ENCODE data around the gene S100PBP. TPM values are rescaled to one million over a fixed set of nuclear protein-coding genes. Genes with fewer than 3 reads are reported as not detected.
A peak's percentile ranks its signal among the peaks of the same experiment; 100 is the strongest.
"Not testable (repeated sequence)": the region's sequence is repeated elsewhere in the genome, so short reads cannot be mapped to it uniquely, and the experiment has no call there.

The S100PBP gene
- total RNA-seq, 1 experiment from 2014 or later: 30.3 TPM

DNA sequence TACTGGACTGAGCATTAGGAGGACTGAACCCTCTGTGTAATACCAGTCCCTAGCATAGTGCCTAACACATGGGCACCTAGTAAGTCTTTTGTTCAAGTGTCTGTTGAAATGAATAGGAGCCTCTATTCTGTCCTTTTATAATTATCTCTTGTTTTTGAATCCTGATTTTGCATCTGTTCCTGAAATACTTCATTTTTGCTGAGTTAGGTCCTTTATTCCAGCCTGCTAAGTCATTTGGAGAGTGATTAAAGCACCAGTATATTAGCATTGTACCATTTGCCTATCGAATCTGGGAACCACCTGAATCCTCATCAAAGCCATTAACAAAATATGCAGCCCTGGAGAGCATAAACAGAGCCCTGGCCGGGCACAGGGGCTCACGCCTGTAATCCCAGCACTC lies 32.6 kb upstream of the S100PBP start:
- no peak for DNase-seq (ENCODE audit: low read depth)

DNA sequence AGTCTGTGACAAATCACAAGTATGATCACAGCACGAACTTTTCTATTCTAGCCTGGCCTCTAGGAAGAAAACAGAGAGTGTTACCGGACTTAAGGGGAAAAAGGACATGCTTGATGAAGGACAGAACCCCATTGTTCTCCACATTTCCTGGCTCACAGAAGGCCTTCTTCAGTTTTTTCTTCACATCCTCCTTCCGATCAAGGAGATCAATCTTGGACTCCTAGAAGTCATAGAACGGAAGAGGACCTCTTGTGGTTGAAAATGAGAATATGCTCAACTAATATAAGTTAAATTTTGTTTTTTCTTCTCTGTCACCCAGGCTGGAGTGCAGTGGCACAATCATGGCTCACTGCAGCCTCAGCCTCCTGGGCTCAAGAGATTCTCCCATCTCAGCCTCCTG lies 30.6 kb upstream of the S100PBP start:
- DNase-seq (ENCODE audit: low read depth): no peak

DNA sequence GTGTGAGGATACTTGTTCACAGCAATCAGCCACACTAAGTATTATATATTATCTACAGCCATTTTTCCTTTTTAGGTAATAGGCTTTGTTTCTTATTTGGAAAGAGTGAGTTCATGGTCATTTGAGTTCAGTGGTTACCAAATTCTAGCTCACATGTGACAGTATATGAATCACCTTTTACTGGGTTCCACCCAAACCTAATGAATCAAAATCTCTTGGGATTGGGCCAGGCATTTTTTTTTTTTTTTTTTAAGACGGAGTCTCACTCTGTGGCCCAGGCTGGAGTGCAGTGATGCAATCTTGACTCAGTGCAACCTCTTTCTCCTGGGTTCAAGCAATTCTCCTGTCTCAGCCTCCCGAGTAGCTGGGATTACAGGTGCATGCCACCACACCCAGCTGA lies 28.1 kb upstream of the S100PBP start:
- DNase-seq (ENCODE audit: low read depth): peak; percentile 92

DNA sequence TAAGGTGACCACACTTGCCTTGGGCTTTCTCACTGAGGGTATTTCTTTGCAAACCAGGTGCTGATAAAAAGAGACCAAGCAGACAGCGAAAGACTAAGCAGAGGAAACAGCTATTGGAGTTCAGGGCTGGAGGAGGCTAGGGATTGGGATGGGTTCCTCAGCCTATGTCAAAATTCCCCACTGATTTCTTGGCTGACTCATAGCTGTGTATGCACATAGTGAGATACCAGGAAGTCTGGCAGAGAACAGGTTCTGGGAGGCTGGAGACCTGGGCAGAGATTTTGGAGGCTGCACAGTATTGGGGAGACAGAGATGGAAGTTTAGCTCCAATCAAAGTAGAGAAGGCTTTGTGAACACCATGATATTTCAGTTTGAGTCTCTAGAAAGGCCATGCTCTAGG lies 25.6 kb upstream of the S100PBP start:
- DNase-seq (ENCODE audit: low read depth): peak; percentile 63

DNA sequence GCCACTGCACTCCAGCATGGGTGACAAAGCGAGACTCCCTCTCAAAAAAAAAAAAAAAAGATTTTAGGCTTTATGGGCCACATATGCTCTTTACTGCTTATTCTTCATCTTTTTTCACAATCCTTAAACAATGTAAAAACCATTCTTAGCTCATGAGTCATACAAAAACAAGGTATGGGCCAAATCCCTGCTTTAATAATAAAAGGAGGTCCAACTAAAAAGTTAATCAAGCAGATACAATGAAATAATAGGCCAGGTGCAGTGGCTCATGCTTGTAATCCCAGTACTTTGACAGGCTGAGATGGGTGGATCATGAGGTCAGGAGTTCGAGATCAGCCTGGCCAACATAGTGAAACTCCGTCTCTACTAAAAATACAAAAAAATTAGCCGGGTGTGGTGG lies 21.7 kb upstream of the S100PBP start:
- DNase-seq (ENCODE audit: low read depth): peak; percentile 71

DNA sequence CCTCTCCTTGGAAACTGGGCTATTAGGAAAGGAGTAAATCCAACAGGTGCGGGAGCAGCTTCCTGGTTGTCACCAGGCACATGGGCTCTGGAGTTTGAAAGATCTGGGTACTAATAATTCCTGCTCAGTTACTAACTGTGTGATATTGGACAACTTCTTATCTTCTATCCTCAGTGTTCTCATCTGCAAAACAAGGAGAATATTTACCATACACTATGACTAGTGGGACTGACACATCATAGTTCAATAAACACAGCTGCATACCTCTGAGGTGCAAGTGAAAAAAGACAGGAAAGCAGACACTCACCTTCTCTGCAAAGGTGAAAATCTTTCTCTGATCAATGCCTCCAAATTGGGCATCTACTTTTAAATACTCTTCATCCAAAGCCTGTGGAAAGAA lies 20.0 kb upstream of the S100PBP start:
- DNase-seq (ENCODE audit: low read depth): peak; percentile 47

DNA sequence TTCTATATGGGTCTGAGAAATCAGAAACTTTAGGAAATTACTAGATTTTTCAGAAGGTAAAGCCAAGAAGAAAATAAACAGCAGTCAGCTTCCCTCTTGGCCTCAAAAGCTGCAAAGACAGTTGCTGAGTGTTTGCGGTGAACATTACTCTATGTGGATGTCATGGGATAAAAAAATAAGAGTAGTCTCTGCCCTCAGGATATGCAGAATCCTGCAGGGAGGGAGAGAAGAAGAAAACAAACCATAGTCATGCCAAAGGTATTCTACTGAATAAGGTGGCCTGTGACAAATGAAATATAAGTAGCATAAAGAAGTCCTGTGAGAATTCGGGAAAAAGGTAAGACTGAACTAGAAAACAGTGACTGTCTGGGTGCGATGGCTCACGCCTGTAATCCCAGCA lies 19.3 kb upstream of the S100PBP start:
- DNase-seq (ENCODE audit: low read depth): peak; percentile 99

DNA sequence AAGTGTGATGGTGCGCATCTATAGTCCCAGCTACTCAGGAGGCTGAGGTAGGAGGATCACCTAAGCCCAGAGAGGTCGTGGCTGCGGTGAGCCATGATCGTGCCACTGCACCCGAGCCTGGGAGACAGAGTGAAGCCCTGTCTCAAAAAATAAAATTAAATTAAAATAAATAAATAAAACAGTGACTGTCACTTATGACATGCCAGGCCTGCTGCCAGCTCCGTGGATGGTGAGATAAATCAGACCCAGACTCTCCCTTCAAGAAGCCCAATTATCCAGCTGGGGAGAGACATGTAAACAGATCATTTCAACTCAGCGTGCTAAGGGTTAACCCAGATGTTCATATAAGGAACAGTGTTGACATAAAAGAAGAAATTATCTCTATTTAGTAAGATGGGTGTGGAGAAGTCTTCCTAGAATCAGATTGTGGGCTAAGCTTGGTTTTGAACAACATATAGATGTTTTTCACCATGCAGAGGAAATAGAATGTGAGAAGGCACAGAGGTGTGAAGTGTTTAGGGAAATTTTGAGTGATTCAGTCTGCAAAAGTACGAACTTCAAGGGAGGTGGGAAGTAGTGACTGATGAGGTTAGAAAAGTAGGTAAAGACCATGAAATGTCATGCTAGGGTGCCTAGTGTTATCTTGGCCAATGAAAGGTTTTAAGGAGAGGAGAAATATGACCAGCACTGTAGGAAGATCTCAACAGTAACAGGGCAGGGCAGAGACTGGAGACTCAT lies 18.6 kb upstream of the S100PBP start:
- DNase-seq (ENCODE audit: low read depth): peak; percentile 79

DNA sequence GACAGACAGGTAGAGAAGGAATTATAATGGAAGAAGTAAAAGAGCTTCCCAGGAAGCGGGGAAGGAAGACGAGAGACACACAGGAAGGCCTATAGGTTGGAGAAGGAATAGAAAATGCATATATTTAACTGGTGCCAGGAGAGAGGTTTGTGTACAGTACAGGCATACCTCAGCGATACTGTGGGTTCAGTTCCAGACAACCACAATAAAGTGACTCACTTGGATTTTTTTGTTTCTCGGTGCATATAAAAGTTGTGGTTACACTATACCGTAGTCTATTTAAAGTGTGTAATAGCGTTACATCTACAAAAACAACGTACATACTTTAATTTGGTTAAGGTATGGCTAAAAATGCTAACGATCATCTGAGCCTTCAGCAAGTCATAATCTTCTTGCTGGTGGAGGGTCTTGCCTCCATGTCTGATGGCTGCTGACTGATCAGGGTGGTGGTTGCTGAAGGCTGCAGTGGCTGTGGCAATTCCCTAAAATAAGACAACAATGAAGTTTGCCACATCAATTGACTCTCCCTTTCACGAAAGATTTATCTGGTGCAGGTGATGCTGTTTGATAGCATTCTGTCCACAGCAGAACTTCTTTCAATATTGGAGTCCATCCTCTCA lies 16.2 kb upstream of the S100PBP start:
- DNase-seq (ENCODE audit: low read depth): peak; percentile 86

DNA sequence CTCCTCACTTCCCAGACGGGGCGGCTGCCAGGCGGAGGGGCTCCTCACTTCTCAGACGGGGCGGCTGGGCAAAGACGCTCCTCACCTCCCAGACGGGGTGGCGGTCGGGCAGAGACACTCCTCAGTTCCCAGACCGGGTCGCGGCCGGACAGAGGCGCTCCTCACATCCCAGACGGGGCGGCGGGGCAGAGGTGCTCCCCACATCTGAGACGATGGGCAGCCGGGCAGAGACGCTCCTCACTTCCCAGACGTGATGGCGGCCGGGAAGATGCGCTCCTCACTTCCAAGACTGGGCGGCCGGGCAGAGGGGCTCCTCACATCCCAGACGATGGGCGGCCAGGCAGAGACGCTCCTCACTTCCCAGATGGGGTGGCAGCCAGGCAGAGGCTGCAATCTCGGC lies 13.0 kb upstream of the S100PBP start:
- not testable (repeated sequence) for DNase-seq (ENCODE audit: low read depth)

DNA sequence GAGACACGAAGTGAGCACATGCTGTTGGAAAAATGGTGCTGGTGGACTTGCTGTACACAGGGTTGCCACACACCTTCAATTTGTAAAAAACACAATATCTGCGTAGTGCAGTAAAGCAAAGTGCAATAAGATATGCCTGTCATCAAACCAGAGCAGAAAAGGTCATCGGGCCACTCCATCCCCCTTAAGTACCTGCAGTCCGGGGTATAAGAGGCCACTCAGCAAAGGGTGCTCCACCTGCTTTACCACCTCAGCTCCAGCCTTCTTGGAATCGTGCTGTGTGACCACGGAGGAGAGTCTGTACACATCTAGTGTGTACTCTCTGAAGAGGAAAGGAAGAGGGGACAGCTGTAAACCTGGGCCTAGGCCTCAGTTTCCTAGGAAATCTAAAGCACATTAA lies 11.2 kb upstream of the S100PBP start:
- DNase-seq (ENCODE audit: low read depth): no peak

DNA sequence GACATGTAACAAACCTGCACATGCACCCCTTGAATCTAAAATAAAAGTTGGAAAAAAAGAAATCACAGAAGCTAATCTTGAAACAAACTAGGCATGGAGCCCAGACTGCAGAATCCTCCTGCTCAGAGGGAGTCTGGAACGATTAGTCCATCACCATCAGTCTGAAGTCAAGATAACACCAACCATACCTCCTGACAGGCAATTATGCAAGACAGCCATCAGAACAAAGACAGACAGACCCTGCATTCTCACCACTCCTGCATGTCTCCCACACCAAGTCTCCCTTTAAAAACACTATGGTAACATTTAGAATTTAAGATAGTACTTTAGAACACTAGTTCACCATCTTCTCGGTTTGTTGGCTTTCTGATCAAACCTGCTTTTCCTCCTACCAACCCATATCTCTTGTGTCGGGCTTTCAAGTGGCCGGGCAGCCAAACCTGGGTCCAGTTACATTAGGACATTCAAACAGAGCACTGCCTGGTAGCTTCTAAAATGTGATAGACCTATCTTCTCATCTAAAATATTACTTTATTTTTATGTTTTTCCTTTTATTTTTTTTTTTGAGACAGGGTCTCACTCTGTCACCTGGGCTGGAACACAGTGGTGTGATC lies 10.4 kb upstream of the S100PBP start:
- DNase-seq (ENCODE audit: low read depth): no peak

DNA sequence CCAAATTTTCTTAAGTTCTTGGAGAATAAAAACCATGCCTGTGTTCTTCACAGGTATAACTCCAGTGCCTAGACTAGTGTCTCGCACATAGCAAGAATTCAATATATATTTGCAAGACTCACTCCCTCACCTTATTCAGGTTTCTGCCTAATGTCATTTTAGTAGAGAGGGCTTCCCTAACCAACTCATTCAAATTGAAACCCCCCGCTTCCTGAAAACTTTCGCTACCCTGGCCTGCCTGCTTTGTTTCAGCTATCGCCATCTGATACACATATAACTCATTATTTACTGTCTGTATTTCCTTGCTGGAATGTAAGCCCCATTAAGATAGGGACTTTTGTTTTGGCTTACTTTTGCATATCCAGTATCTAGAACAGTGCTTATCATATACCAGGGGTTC lies 8.9 kb upstream of the S100PBP start:
- no peak for DNase-seq (ENCODE audit: low read depth)

DNA sequence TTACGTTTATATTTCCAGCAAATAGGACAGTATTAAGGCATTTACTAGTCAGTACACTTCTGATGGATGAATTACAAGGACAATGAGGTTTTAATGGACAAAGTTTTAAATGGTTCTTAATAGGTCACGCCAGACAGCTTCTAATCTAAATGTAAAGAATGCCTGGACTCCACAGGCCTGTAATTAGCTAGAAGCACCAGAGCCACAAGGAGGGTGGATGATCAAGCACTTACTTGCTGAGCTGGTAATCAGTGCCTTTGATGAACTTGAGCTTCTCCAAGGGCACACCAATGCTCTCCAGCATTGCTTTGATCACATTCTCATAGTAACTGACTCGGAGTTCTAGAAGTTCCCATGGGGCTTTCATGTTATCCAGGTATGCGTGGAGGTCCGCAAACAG lies 7.1 kb upstream of the S100PBP start:
- no peak for DNase-seq (ENCODE audit: low read depth)

DNA sequence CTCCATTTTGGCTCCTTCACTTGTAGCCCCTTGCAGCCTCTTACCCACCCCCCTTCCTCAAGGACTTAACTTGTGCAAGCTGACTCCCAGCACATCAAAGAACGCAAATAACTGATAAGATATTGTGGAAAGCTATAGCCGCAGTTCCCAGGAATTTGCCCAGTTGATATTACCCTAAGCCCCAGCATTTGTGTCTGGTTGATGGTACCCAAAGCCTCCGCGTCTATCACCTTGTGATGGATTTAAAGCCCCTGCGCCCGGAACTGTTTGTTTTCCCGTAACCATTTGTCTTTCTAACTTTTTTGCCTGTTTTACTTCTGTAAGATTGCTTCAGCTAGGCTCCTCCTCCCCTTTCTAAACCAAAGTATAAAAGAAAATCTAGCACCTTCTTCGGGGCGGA lies 6.2 kb upstream of the S100PBP start:
- no peak for DNase-seq (ENCODE audit: low read depth)

DNA sequence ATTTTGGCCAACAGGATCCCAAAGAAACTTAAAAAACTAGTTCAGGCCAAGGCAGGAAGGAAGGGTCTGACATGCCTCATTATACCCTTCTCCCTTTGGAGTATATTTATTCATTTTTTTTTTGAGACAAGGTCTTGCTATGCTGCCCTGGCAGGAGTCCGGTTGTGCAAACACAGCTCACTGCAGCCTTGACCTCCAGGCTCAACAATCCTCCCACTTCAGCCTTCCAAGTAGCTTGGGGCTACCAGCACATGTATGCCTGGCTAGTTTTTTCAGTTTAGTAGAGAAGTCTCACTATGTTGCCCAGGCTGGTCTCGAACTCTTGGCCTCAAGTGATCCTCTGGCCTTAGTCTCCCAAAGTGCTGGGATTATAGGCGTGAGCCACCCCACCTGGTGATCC lies 5.5 kb upstream of the S100PBP start:
- no peak for DNase-seq (ENCODE audit: low read depth)

DNA sequence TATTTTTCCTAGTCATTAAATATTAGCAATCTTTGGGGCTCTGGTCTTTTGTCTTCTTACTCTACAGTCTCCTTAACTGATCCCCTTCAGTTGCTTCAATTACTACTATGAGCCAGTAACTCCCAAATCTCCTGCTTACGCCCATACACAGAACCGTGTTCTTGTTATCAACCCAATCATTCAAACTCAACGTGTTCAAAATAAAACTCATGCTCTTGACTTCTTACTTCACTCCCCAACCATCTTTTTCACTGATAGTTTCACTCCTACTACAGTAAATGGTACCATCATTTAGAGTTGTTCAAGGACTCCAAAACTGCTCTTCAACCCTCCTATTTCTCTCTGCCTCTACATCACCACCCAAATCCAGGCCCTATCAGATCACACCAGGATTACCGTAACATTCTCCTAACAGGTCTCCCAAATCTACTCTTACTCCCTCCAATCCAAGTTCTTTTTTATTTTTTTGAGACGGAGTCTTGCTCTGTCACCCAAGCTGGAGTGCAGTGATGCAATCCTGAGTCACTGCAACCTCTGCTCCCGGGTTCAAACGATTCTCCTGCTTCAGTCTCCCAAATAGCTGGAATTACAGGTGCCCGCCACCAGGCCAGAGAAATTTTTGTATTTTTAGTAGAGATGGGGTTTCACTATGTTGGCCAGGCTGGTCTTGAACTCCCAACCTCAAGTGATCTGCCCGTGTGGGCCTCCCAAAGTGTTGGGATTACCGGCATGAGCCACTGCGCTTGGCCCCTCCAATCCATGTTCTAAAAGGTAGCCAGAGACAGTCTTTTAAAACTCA lies 3.3 kb upstream of the S100PBP start:
- DNase-seq (ENCODE audit: low read depth): peak; percentile 75

DNA sequence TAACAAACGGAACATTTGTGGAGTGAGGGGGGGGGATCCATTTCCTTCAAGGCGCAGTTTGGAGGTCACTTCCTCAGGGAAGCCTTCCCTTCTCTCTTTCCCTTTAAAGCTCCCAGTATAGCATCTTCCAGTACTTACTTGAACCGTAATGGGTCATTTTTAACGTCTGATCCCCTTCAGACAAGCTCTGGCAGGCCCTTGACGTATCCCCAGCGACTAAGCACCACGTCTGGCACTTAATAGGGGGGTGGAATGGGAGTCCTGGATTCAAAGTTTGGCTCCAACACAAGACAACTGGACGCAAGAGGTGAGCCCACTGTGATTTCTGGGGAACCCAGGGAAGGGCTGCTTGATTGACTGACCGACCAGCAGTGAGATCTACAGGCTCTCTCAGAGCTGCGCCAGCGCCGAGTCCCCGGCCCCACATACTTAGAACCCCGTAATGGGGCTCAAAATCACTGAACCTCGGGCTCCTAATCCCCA lies 736 bp upstream of the S100PBP start:
- peak; percentile 54 for DNase-seq (ENCODE audit: low read depth)

DNA sequence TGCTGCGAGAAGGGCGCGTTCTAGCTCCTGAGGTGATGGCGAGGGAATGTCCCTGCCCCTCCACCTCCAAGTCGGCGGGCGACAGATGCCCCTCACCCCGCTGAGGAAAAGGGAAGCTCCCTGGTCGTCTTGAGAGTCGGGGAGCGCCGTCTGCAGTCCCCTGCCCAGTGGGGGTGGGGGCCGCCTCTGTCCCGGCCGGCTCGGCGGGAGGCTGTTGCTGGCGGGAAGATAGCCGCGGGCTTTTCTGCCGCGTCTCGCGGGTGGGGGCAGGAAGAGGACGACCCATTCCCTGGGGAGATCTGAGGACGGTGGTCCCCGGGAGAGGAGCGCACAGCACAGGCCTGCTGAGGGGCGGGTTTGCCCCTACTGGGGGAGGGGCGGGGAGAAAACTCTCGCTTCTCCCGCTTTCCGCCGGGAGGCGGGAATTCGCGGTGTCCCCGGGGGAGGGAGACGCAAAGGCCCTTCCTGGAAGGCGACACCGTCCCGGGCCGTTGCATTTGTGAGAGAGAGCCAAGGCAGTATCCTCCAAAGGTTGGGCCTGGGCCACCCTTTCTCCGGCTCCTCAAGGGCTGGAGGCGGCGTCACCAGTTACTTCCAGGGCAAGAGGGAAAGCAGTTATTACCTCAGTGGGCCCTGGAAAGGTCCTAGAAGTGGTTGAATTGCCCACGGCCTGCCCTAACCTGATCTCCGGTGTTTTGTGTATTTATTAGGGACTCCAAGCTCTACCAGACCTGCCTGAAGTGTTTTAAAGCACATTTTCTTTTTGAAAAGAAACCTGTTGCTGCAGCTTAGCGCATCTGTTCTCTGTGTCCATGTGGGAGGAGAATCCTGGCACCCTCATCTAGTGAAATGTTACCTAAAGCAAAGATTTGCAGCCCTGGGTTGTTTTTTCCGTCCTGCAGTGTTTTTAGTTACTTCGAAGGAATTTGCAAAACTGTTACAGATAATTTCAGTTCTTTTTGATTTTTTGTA lies 648 bp downstream of the S100PBP start:
- DNase-seq (ENCODE audit: low read depth): peak; percentile 84

DNA sequence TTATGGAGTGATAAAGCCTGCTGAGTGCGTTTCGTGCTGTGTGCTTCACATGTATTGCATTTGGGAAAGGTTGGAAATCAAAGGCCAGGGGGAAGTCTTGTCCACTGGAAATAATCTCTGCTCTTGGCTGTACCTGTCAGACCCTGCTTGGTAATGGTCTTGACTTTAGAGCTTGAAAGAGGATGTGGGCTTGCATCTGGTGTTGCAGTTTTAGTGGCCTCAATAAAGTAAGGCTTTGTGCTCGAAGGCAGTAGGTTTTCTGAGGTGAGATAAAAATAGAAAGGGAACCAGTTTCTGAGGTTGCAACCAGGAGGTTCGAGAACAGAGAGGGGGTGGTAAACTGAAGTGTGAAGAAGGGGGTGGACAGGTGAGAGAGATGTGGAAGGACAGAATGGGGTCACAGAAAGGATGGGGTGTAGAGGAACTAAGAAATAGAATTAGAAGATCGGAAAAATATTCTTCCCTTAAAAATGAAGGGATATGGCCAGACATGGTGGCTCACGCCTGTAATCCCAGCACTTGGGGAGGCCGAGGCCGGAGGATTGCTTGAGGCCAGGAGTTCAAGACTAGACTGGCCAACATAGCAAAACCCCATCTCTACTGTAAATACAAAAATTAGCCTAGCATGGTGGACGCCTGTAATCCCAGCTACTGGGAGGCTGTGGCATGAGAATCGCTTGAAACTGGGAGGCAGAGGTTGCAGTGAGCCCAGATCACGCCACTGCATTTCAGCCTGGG lies 1.5 kb downstream of the S100PBP start:
- DNase-seq (ENCODE audit: low read depth): no peak
